Measurements from ENCODE around the gene DAPK2.

GRCh38 chr15:63986185-63986680 is 60.1 kb downstream of the DAPK2 start:
- no peak for TF ChIP-seq POLR2A (IDR thresholded peaks at IDR 0.05)
- no peak for TF ChIP-seq CTCF (IDR thresholded peaks at IDR 0.05 in 4 of 5, conservative IDR thresholded peaks at IDR 0.05 in 1 of 5)
